Activated T-helper 17 cell treated with anti-CD3 and anti-CD28 coated beads, Interleukin-2, amount 50 U/mL, for 72 hours (primary cell): Measurements from ENCODE around the gene ADIRF. TPM values are rescaled to one million over a fixed set of nuclear protein-coding genes. Genes with fewer than 3 reads are reported as not detected.
A peak's percentile ranks its signal among the peaks of the same experiment; 100 is the strongest.
"Not testable (repeated sequence)": the region's sequence is repeated elsewhere in the genome, so short reads cannot be mapped to it uniquely, and the experiment has no call there.

Experiments used
- ATAC-seq: fragments of 150-1000 bp; cut with Tn5 transposase; replicated peaks from 2 replicates; pipeline ENCODE4 v1.10.0; 2021; ENCODE audit warnings: mild to moderate bottlenecking, moderate library complexity
- H3K27ac Mint-ChIP-seq: one replicate; pipeline ENCODE4 v1.8.0; 2022; ENCODE audit warnings: mixed read lengths
- H3K27me3 Mint-ChIP-seq: one replicate; pipeline ENCODE4 v1.8.0; 2022; ENCODE audit warnings: mixed read lengths
- H3K36me3 Mint-ChIP-seq: one replicate; pipeline ENCODE4 v1.8.0; 2022; ENCODE audit warnings: low read depth, mild to moderate bottlenecking, mixed read lengths
- H3K4me1 Mint-ChIP-seq: one replicate; pipeline ENCODE4 v1.8.0; 2022; ENCODE audit warnings: mixed read lengths
- H3K4me3 Mint-ChIP-seq: one replicate; pipeline ENCODE4 v1.8.0; 2022; ENCODE audit warnings: mild to moderate bottlenecking, mixed read lengths
- H3K9me3 Mint-ChIP-seq: one replicate; pipeline ENCODE4 v1.8.0; 2022; ENCODE audit warnings: mixed read lengths
- total RNA-seq, 2 donors: library from RNA; stranded (reverse); gene quantifications; one replicate each; pipeline ENCODE4 v1.2.3, GENCODE V29; 2022

The ADIRF gene
- total RNA-seq, 2 donors from 2014 or later = not detected

- Mint-ChIP-seq H3K36me3 (no peaks in the 10 kb centered on the region), H3K9me3 (no peaks in the 10 kb centered on the region), H3K4me3 (no peak overlapping the region), H3K27ac (no peak overlapping the region), H3K4me1 (peaks cover 5% of the 10 kb centered on the region), H3K27me3 (no peaks in the 10 kb centered on the region)
- ATAC-seq = no peak
Measured at GRCh38 chr10:86942441-86943315, 25.6 kb upstream of the ADIRF start.

GRCh38 chr10:86943316-86944030, 24.8 kb upstream of the ADIRF start:
- Mint-ChIP-seq H3K36me3 (no peaks in the 10 kb centered on the region), H3K27ac (no peak overlapping the region), H3K9me3 (no peaks in the 10 kb centered on the region), H3K27me3 (no peaks in the 10 kb centered on the region), H3K4me3 (no peak overlapping the region), H3K4me1 (peaks cover 5% of the 10 kb centered on the region)
- ATAC-seq = no peak

GRCh38 chr10:86944031-86944419, 24.3 kb upstream of the ADIRF start:
- Mint-ChIP-seq H3K4me3 (no peak overlapping the region), H3K27me3 (no peaks in the 10 kb centered on the region), H3K4me1 (peaks cover 5% of the 10 kb centered on the region), H3K9me3 (no peaks in the 10 kb centered on the region), H3K27ac (no peak overlapping the region), H3K36me3 (no peaks in the 10 kb centered on the region)
- ATAC-seq = no peak

GRCh38 chr10:86944471-86944870, 23.8 kb upstream of the ADIRF start:
- Mint-ChIP-seq H3K9me3 (no peaks in the 10 kb centered on the region), H3K4me3 (no peak overlapping the region), H3K4me1 (peaks cover 5% of the 10 kb centered on the region), H3K27ac (no peak overlapping the region), H3K27me3 (no peaks in the 10 kb centered on the region), H3K36me3 (no peaks in the 10 kb centered on the region)
- no peak for ATAC-seq

- Mint-ChIP-seq H3K9me3 (no peaks in the 10 kb centered on the region), H3K4me3 (no peak overlapping the region), H3K27ac (no peak overlapping the region), H3K4me1 (peaks cover 5% of the 10 kb centered on the region), H3K36me3 (no peaks in the 10 kb centered on the region), H3K27me3 (no peaks in the 10 kb centered on the region)
- no peak for ATAC-seq
Measured at GRCh38 chr10:86944907-86945306, 23.4 kb upstream of the ADIRF start.

- Mint-ChIP-seq H3K4me1 (peaks cover 11% of the 10 kb centered on the region), H3K9me3 (no peaks in the 10 kb centered on the region), H3K36me3 (no peaks in the 10 kb centered on the region), H3K4me3 (no peak overlapping the region), H3K27ac (no peak overlapping the region), H3K27me3 (no peaks in the 10 kb centered on the region)
- no peak for ATAC-seq
Measured at GRCh38 chr10:86945361-86946212, 22.7 kb upstream of the ADIRF start.

- H3K36me3 Mint-ChIP-seq = no peaks in the 10 kb centered on the region
- no peaks in the 10 kb centered on the region for H3K9me3 Mint-ChIP-seq
- no peak for ATAC-seq
- no peaks in the 10 kb centered on the region for H3K27me3 Mint-ChIP-seq
- peaks cover 12% of the 10 kb centered on the region for H3K4me1 Mint-ChIP-seq
- H3K4me3 Mint-ChIP-seq = no peak overlapping the region
- no peak overlapping the region for H3K27ac Mint-ChIP-seq
Measured at GRCh38 chr10:86946213-86947155, 21.8 kb upstream of the ADIRF start.

GRCh38 chr10:86947806-86948205, 20.5 kb upstream of the ADIRF start:
- not testable (repeated sequence) for H3K4me3 Mint-ChIP-seq, H3K27me3 Mint-ChIP-seq, H3K36me3 Mint-ChIP-seq, H3K9me3 Mint-ChIP-seq, H3K27ac Mint-ChIP-seq, ATAC-seq
- H3K4me1 Mint-ChIP-seq = peaks cover 12% of the 10 kb centered on the region

- Mint-ChIP-seq H3K36me3 (no peaks in the 10 kb centered on the region), H3K27ac (peak overlapping the region; percentile 81), H3K27me3 (no peaks in the 10 kb centered on the region), H3K9me3 (peaks cover 9% of the 10 kb centered on the region), H3K4me1 (peaks cover 12% of the 10 kb centered on the region), H3K4me3 (peak overlapping the region; percentile 25)
- no peak for ATAC-seq
Measured at GRCh38 chr10:86950349-86950748, 17.9 kb upstream of the ADIRF start.

- H3K4me1 Mint-ChIP-seq = peaks cover 12% of the 10 kb centered on the region
- ATAC-seq = no peak
- H3K4me3 Mint-ChIP-seq = peak overlapping the region; percentile 25
- peaks cover 9% of the 10 kb centered on the region for H3K9me3 Mint-ChIP-seq
- H3K36me3 Mint-ChIP-seq = no peaks in the 10 kb centered on the region
- no peak overlapping the region for H3K27ac Mint-ChIP-seq
- no peaks in the 10 kb centered on the region for H3K27me3 Mint-ChIP-seq
Measured at GRCh38 chr10:86951184-86951761, 17.0 kb upstream of the ADIRF start.

- Mint-ChIP-seq H3K27me3 (no peaks in the 10 kb centered on the region), H3K9me3 (peaks cover 9% of the 10 kb centered on the region), H3K4me3 (no peak overlapping the region), H3K36me3 (no peaks in the 10 kb centered on the region), H3K4me1 (peaks cover 8% of the 10 kb centered on the region), H3K27ac (no peak overlapping the region)
- no peak for ATAC-seq
Measured at GRCh38 chr10:86952106-86952505, 16.2 kb upstream of the ADIRF start.

- H3K9me3 Mint-ChIP-seq, H3K4me3 Mint-ChIP-seq, H3K4me1 Mint-ChIP-seq, H3K36me3 Mint-ChIP-seq, H3K27me3 Mint-ChIP-seq, H3K27ac Mint-ChIP-seq, ATAC-seq: not testable (repeated sequence)
Measured at GRCh38 chr10:86952697-86953096, 15.6 kb upstream of the ADIRF start.
